B cell (primary cell): ENCODE results near the gene AKAP14.

Experiments used
- EZH2 ChIP-seq: IDR thresholded peaks from 2 replicates; pipeline ENCODE4 v1.6.1; 2012; ENCODE audit warnings: borderline replicate concordance, low read depth, mild to moderate bottlenecking, moderate library complexity, low read length; ENCODE audit not compliant: insufficient read depth, poor library complexity, severe bottlenecking
- TF ChIP-seq, protein P1 (sequence below): fragments of 200-600 bp; IDR thresholded peaks from one replicate; pipeline ENCODE4 v1.8.0; 2022; ENCODE audit warnings: antibody characterized with exemption, mild to moderate bottlenecking

DNA sequence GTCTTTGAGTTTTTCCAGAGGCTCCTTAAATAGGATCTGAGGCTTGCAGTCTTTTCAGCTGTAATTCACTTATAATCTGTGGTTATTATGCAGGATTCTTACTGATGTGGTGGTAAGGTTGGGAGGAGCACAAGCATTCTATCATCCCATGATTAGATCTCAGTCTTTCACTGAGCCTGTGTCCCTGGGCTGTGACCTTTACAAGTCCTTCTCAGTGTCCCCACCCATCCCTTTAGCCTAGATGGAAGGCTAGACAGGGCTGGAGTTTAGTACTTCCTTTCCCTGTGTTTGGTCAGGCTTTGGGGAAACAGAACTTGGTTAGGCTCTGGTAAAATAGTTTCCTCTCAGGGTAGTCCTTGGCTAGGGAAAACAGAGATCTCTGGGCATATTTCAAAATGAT, 64.9 kb downstream of the AKAP14 start:
- TF ChIP-seq, protein P1, sequence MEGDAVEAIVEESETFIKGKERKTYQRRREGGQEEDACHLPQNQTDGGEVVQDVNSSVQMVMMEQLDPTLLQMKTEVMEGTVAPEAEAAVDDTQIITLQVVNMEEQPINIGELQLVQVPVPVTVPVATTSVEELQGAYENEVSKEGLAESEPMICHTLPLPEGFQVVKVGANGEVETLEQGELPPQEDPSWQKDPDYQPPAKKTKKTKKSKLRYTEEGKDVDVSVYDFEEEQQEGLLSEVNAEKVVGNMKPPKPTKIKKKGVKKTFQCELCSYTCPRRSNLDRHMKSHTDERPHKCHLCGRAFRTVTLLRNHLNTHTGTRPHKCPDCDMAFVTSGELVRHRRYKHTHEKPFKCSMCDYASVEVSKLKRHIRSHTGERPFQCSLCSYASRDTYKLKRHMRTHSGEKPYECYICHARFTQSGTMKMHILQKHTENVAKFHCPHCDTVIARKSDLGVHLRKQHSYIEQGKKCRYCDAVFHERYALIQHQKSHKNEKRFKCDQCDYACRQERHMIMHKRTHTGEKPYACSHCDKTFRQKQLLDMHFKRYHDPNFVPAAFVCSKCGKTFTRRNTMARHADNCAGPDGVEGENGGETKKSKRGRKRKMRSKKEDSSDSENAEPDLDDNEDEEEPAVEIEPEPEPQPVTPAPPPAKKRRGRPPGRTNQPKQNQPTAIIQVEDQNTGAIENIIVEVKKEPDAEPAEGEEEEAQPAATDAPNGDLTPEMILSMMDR, result no peak
- TF ChIP-seq EZH2, result no peak
